HEK293 (cell line): ENCODE measurements around the gene MSMO1.

Experiments
- CTCF ChIA-PET: fragments of 350-600 bp; formaldehyde crosslinking; extraction: SDS; loops from one replicate; lab custom pipeline; 2021; ENCODE audit warnings: antibody characterized with exemption; lab: Yijun Ruan, JAX
- POLR2A ChIA-PET: fragments of 300-600 bp; formaldehyde crosslinking; extraction: SDS; loops from one replicate; lab custom pipeline; 2020; ENCODE audit warnings: antibody characterized with exemption, inconsistent platforms; lab: Yijun Ruan, JAX
- H3K27ac ChIP-seq: fragments of 200-500 bp; sonication (Bioruptor generic); 2 replicates; pipeline ENCODE4 v1.5.1; 2014; ENCODE audit warnings: low read depth, low read length, control low read depth, inconsistent platforms; ENCODE audit errors: extremely low read depth
- H3K36me3 ChIP-seq, 2 experiments: fragments of 200-500 bp in 1 of 2; sonication (Bioruptor generic) in 1 of 2; 1 replicate in 1 of 2; 2 replicates in 1 of 2; pipeline ENCODE4 v1.5.1; 2014 to 2017; ENCODE audit warnings: inconsistent platforms in 2 of 2, low read length in 2 of 2; ENCODE audit not compliant: control insufficient read depth in 2 of 2, insufficient read depth in 1 of 2
- H3K4me1 ChIP-seq: fragments of 200-500 bp; sonication (Bioruptor generic); 2 replicates; pipeline ENCODE4 v1.5.1; 2014; ENCODE audit warnings: mild to moderate bottlenecking, low read length, inconsistent platforms; ENCODE audit not compliant: control insufficient read depth, insufficient read depth
- H3K4me3 ChIP-seq: 2 replicates; pipeline ENCODE4 v1.5.1; 2011; ENCODE audit warnings: low read depth, mild to moderate bottlenecking, control low read depth, low read length, moderate library complexity
- H3K9me3 ChIP-seq: fragments of 200-500 bp; sonication (Bioruptor generic); 2 replicates; pipeline ENCODE4 v1.5.1; 2014; ENCODE audit warnings: low read depth, low read length, inconsistent platforms; ENCODE audit not compliant: control insufficient read depth, insufficient read depth
- KLF1 ChIP-seq: fragments of 450-650 bp; formaldehyde crosslinking; IDR thresholded peaks from 2 replicates; pipeline ENCODE4 v1.5.1; 2016; ENCODE audit warnings: missing biosample characterization, missing genetic modification characterization
- KLF16 ChIP-seq: fragments of 450-650 bp; formaldehyde crosslinking; IDR thresholded peaks from 2 replicates; pipeline ENCODE4 v1.5.1; 2017; ENCODE audit warnings: missing biosample characterization, missing genetic modification characterization
- KLF17 ChIP-seq: fragments of 450-650 bp; formaldehyde crosslinking; IDR thresholded peaks from 2 replicates; pipeline ENCODE4 v1.5.1; 2016; ENCODE audit warnings: missing biosample characterization, missing genetic modification characterization
- KLF8 ChIP-seq: fragments of 450-650 bp; formaldehyde crosslinking; IDR thresholded peaks from 2 replicates; pipeline ENCODE4 v1.5.1; 2016; ENCODE audit warnings: missing biosample characterization, missing genetic modification characterization
- TCF7L2 ChIP-seq: IDR thresholded peaks from 2 replicates; pipeline ENCODE4 v1.6.1; 2011; ENCODE audit warnings: low read depth, mild to moderate bottlenecking, inconsistent platforms, low read length, moderate library complexity, borderline replicate concordance
- YY1 ChIP-seq: fragments of 450-650 bp; formaldehyde crosslinking; IDR thresholded peaks from 2 replicates; pipeline ENCODE4 v1.5.1; 2018; ENCODE audit warnings: missing biosample characterization, missing genetic modification characterization
- ZNF175 ChIP-seq: fragments of 450-650 bp; formaldehyde crosslinking; IDR thresholded peaks from 2 replicates; pipeline ENCODE4 v1.5.1; 2016; ENCODE audit warnings: missing biosample characterization, missing genetic modification characterization
- ZNF274 ChIP-seq, 2 experiments: fragments of 200-500 bp in 1 of 2; fragments of 450-650 bp in 1 of 2; sonication (Bioruptor generic) in 1 of 2; formaldehyde crosslinking in 1 of 2; IDR thresholded peaks; 2 replicates each; pipeline versions ENCODE4 v1.5.1 to v1.6.1; 2014 to 2016; ENCODE audit warnings: borderline replicate concordance in 1 of 2, inconsistent platforms in 1 of 2, low read length in 1 of 2, missing biosample characterization in 1 of 2, missing genetic modification characterization in 1 of 2
- ZNF280D ChIP-seq: fragments of 450-650 bp; formaldehyde crosslinking; IDR thresholded peaks from 2 replicates; pipeline ENCODE4 v1.5.1; 2016; ENCODE audit warnings: missing biosample characterization, missing genetic modification characterization
- ZNF362 ChIP-seq: fragments of 450-650 bp; formaldehyde crosslinking; IDR thresholded peaks from 2 replicates; pipeline ENCODE4 v1.5.1; 2016; ENCODE audit warnings: missing biosample characterization, missing genetic modification characterization
- ZNF513 ChIP-seq: fragments of 450-650 bp; IDR thresholded peaks from 2 replicates; pipeline ENCODE4 v1.5.1; 2018; ENCODE audit warnings: missing biosample characterization, missing genetic modification characterization
- ZNF529 ChIP-seq: fragments of 450-650 bp; formaldehyde crosslinking; IDR thresholded peaks from 2 replicates; pipeline ENCODE4 v1.5.1; 2017; ENCODE audit warnings: missing genetic modification characterization, missing biosample characterization; ENCODE audit not compliant: insufficient replicate concordance
- ZNF544 ChIP-seq: fragments of 450-650 bp; formaldehyde crosslinking; IDR thresholded peaks from 2 replicates; pipeline ENCODE4 v1.5.0; 2017; ENCODE audit warnings: missing biosample characterization, missing genetic modification characterization
- ZNF626 ChIP-seq: fragments of 450-650 bp; sonication (Bioruptor Pico); formaldehyde crosslinking; IDR thresholded peaks from 2 replicates; pipeline ENCODE4 v1.5.1; 2018; ENCODE audit warnings: missing biosample characterization, missing genetic modification characterization, inconsistent platforms
- ZNF629 ChIP-seq: fragments of 450-650 bp; formaldehyde crosslinking; IDR thresholded peaks from 2 replicates; pipeline ENCODE4 v1.5.1; 2017; ENCODE audit warnings: missing biosample characterization, missing genetic modification characterization
- ZNF792 ChIP-seq: fragments of 450-650 bp; formaldehyde crosslinking; IDR thresholded peaks from 2 replicates; pipeline ENCODE4 v1.5.1; 2016; ENCODE audit warnings: missing biosample characterization, missing genetic modification characterization
- TF ChIP-seq, protein P1 (sequence below): sonication (generic); formaldehyde crosslinking; IDR thresholded peaks from 2 replicates; pipeline ENCODE4 v1.8.1; 2022; ENCODE audit warnings: mild to moderate bottlenecking, moderate library complexity, missing genetic modification reagents
- TF ChIP-seq, protein P2 (sequence below): fragments of 450-650 bp; formaldehyde crosslinking; optimal IDR thresholded peaks from 2 replicates; pipeline ENCODE3; 2016; ENCODE audit warnings: missing biosample characterization, mild to moderate bottlenecking, missing genetic modification characterization
- TF ChIP-seq, protein P3 (sequence below): fragments of 450-650 bp; formaldehyde crosslinking; IDR thresholded peaks from 2 replicates; pipeline ENCODE4 v1.5.1; 2016; ENCODE audit warnings: missing biosample characterization, missing genetic modification characterization

The MSMO1 gene

DNA sequence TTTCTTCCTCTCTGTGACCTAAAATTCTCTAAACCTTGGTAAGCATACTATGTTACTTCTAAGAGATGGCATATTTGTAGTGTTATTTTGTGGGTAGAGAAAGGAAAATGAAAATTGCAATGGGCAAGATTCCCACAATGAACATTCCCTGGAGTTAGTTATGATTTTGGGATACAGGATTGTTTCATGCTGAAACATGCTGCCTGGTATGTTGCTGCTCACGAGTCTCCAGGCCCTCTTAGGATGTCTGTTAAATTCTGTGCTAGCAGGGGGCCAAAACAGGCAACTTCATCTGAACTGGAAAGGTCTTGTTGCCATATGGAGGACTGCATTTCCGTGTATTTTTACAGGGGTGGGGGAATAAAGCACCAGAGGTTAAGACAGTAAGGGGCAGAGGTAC lies 18.9 kb upstream of the MSMO1 start:
- ChIA-PET CTCF (no interaction called here), POLR2A (no interaction called here)

More for the DNA sequence above, 18.9 kb upstream of the MSMO1 start:
- no peaks in the 10 kb centered on the region for H3K4me1 ChIP-seq
- H3K9me3 ChIP-seq: no peaks in the 10 kb centered on the region
- no peaks in the 10 kb centered on the region for H3K36me3 ChIP-seq
- H3K4me3 ChIP-seq: no peak overlapping the region
- no peak overlapping the region for H3K27ac ChIP-seq
- no peak for TF ChIP-seq ZNF544 (tag by site-specific recombination)
- no peak for TF ChIP-seq ZNF629
- TF ChIP-seq ZNF513 (tag by site-specific recombination): no peak
- TF ChIP-seq ZNF175 (tag by site-specific recombination): no peak
- TF ChIP-seq, protein P1, sequence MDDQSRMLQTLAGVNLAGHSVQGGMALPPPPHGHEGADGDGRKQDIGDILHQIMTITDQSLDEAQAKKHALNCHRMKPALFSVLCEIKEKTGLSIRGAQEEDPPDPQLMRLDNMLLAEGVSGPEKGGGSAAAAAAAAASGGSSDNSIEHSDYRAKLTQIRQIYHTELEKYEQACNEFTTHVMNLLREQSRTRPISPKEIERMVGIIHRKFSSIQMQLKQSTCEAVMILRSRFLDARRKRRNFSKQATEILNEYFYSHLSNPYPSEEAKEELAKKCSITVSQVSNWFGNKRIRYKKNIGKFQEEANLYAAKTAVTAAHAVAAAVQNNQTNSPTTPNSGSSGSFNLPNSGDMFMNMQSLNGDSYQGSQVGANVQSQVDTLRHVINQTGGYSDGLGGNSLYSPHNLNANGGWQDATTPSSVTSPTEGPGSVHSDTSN: no peak
- TF ChIP-seq ZNF280D (tag by site-specific recombination): no peak
- no peak for TF ChIP-seq KLF16
- TF ChIP-seq KLF8 (tag by site-specific recombination): no peak
- no peak for TF ChIP-seq KLF17 (tag by site-specific recombination)
- TF ChIP-seq, protein P2, sequence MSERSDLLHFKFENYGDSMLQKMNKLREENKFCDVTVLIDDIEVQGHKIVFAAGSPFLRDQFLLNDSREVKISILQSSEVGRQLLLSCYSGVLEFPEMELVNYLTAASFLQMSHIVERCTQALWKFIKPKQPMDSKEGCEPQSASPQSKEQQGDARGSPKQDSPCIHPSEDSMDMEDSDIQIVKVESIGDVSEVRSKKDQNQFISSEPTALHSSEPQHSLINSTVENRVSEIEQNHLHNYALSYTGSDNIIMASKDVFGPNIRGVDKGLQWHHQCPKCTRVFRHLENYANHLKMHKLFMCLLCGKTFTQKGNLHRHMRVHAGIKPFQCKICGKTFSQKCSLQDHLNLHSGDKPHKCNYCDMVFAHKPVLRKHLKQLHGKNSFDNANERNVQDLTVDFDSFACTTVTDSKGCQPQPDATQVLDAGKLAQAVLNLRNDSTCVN (tag by site-specific recombination): no peak
- TF ChIP-seq ZNF274 (IDR thresholded peaks at IDR 0.05; ENCODE audit: low read length): no peak
- no peak for TF ChIP-seq ZNF274 (tag by site-specific recombination; IDR thresholded peaks at IDR 0.05; ENCODE audit: borderline replicate concordance)
- TF ChIP-seq ZNF529 (tag by site-specific recombination): no peak
- TF ChIP-seq, protein P3, sequence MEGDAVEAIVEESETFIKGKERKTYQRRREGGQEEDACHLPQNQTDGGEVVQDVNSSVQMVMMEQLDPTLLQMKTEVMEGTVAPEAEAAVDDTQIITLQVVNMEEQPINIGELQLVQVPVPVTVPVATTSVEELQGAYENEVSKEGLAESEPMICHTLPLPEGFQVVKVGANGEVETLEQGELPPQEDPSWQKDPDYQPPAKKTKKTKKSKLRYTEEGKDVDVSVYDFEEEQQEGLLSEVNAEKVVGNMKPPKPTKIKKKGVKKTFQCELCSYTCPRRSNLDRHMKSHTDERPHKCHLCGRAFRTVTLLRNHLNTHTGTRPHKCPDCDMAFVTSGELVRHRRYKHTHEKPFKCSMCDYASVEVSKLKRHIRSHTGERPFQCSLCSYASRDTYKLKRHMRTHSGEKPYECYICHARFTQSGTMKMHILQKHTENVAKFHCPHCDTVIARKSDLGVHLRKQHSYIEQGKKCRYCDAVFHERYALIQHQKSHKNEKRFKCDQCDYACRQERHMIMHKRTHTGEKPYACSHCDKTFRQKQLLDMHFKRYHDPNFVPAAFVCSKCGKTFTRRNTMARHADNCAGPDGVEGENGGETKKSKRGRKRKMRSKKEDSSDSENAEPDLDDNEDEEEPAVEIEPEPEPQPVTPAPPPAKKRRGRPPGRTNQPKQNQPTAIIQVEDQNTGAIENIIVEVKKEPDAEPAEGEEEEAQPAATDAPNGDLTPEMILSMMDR (tag by site-specific recombination): no peak
- no peak for TF ChIP-seq ZNF792
- no peak for TF ChIP-seq YY1 (tag by site-specific recombination)
- TF ChIP-seq ZNF626: no peak
- no peak for TF ChIP-seq ZNF362
- TF ChIP-seq KLF1 (tag by site-specific recombination): no peak
- TF ChIP-seq TCF7L2: no peak
- TF ChIP-seq, all 188 proteins: peak for 0
